ENCODE measurements around the gene CPZ.

Gene CPZ

GRCh38 chr4:8556341-8557150 is 36.0 kb upstream of the CPZ start:
- Histone ChIP-seq H3K27ac (ENCODE audit: extremely low read depth, low read depth, low read length) (no peak overlapping the region), H3K9me3 (ENCODE audit: control insufficient read depth, insufficient read depth, low read depth, low read length) (no peaks in the 10 kb centered on the region), H3K36me3 (ENCODE audit: control insufficient read depth in 2 of 2, insufficient read depth in 1 of 2, low read length in 2 of 2) (no peaks in the 10 kb centered on the region), H3K4me1 (ENCODE audit: control insufficient read depth, insufficient read depth, low read length) (no peaks in the 10 kb centered on the region), H3K4me3 (ENCODE audit: low read depth, low read length) (no peak overlapping the region)
- ChIA-PET POLR2A (no interaction called here), CTCF (interaction anchor here (0.6 kb wide), 1 partner anchor 30 kb away, joined by 8 read pairs; no protein-coding TSS in a partner anchor)
- no peak for TF ChIP-seq GLIS2 (tag by site-specific recombination; IDR thresholded peaks at IDR 0.05)
- no peak for TF ChIP-seq ZSCAN16 (tag by site-specific recombination; IDR thresholded peaks at IDR 0.05)
- no peak for TF ChIP-seq PRDM6 (tag by site-specific recombination; IDR thresholded peaks at IDR 0.05)
- no peak for TF ChIP-seq ZNF26 (tag by site-specific recombination; IDR thresholded peaks at IDR 0.05)
- TF ChIP-seq ELK4 (IDR thresholded peaks at IDR 0.05; ENCODE audit: borderline replicate concordance, low read depth, low read length), result no peak
- TF ChIP-seq PRDM4 (tag by site-specific recombination; IDR thresholded peaks at IDR 0.05), result no peak
- TF ChIP-seq ZNF510 (tag by site-specific recombination; IDR thresholded peaks at IDR 0.05; ENCODE audit: insufficient replicate concordance), result no peak
- no peak for TF ChIP-seq ZNF707 (tag by site-specific recombination; IDR thresholded peaks at IDR 0.05)
- TF ChIP-seq ZNF585B (tag by site-specific recombination; IDR thresholded peaks at IDR 0.05), result no peak
- TF ChIP-seq ZNF19 (tag by site-specific recombination; IDR thresholded peaks at IDR 0.05; ENCODE audit: low read depth), result no peak
- TF ChIP-seq TCF7L2 (IDR thresholded peaks at IDR 0.05; ENCODE audit: borderline replicate concordance, low read depth, low read length), result no peak
- no peak for TF ChIP-seq GLI4 (tag by site-specific recombination; IDR thresholded peaks at IDR 0.05)
- no peak for TF ChIP-seq ZNF280D (tag by site-specific recombination; IDR thresholded peaks at IDR 0.05)
- TF ChIP-seq ZNF473 (tag by site-specific recombination; IDR thresholded peaks at IDR 0.05), result no peak
- no peak for TF ChIP-seq REST (tag by site-specific recombination; IDR thresholded peaks at IDR 0.05)
- TF ChIP-seq ZNF433 (tag by site-specific recombination; IDR thresholded peaks at IDR 0.05; ENCODE audit: low read depth), result no peak

All from HEK293 (cell line).